Stimulated activated effector memory CD8-positive, alpha-beta T cell treated with anti-CD3 and anti-CD28 coated beads, Interleukin-12 subunit alpha, Interleukin-12 subunit beta, amount 100 ng/mL, for 72 hours (primary cell): ENCODE measurements around the gene POLR2F.
A peak's percentile ranks its signal among the peaks of the same experiment; 100 is the strongest.

ENCODE experiments used
- ATAC-seq: fragments of 150-1000 bp; cut with Tn5 transposase; 2 replicates; pipeline ENCODE4 v1.10.0; 2021
- DNase-seq, 2 donors: peaks; one replicate each; pipeline ENCODE4 v3.0.0; 2021 to 2022; ENCODE audit warnings: low spot score in 2 of 2
- H3K27ac Mint-ChIP-seq: one replicate; pipeline ENCODE4 v1.8.0; 2022; ENCODE audit warnings: mild to moderate bottlenecking, mixed read lengths
- H3K36me3 Mint-ChIP-seq: one replicate; pipeline ENCODE4 v1.8.0; 2022; ENCODE audit warnings: mild to moderate bottlenecking, mixed read lengths
- H3K4me1 Mint-ChIP-seq: one replicate; pipeline ENCODE4 v1.8.0; 2022; ENCODE audit warnings: mixed read lengths
- H3K4me3 Mint-ChIP-seq: one replicate; pipeline ENCODE4 v1.8.0; 2022; ENCODE audit warnings: mild to moderate bottlenecking, mixed read lengths
- H3K9me3 Mint-ChIP-seq: one replicate; pipeline ENCODE4 v1.8.0; 2022; ENCODE audit warnings: mixed read lengths

POLR2F gene

DNA sequence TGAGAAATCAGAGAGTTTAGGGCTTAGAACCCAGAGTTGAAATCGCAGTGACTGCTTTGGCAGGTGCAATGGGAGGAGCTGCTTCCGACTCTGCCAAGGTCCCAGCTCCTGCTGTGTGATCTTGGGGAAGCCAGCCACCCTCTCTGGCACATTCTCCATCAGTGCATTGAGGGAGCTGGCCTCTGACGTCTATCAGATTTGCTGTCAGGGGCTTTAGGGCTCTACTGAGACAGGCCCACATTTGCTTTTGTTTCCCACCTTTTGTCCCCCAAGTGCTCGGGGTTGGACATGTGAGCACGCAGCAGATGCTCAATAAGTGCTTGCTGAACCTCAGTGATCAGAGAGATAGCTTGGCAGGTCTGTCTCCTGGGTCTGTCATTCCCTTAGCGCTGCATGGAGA, 41.5 kb downstream of the POLR2F start:
- Mint-ChIP-seq H3K27ac (peak overlapping the region; percentile 92), H3K36me3 (no peaks in the 10 kb centered on the region), H3K9me3 (no peaks in the 10 kb centered on the region), H3K4me1 (peaks cover 62% of the 10 kb centered on the region), H3K4me3 (no peak overlapping the region)
- DNase-seq (no peak), ATAC-seq (no peak)

DNA sequence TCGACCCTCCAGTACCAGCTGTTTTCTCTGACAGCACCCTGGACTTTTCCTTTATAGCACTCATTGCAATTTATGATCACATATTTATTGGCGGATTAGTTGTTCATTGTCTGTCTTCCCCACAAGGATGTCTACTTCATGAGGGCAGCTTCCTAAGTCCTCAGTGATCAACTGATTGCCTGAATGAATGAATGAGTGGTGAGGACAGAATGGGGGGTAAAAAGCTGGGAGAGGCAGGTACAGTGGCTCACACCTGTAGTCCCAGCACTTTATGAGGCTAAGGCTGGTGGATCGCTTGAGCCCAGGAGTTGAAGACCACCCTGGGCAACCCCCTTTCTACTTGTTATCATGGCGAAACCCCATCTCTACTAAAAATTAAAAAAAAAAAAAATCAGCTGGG, 42.0 kb downstream of the POLR2F start:
- Mint-ChIP-seq H3K4me1 (peaks cover 65% of the 10 kb centered on the region), H3K27ac (peak overlapping the region; percentile 92), H3K4me3 (no peak overlapping the region)

DNA sequence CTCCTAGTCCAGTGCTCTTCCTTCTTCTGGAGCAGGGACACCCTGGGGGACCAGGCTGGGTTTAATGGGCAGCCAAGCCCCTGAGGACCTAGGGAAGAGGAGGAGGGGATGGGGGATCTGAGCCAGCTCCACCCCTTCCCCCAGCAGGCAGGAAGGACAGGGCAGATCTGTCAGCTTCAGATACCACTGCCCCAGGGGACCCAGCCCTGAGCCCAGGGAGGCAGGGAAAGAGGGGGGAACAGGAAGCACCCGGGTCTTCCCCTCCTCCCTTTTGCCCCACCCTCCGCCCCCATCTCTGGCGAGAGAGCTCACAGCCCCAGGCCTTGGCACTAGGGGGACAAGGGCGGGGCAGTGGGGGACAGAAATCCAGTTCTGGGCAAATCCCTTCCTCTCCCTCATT, 42.6 kb downstream of the POLR2F start:
- ATAC-seq: no peak
- peaks cover 65% of the 10 kb centered on the region for H3K4me1 Mint-ChIP-seq
- no peak for DNase-seq
- no peak overlapping the region for H3K4me3 Mint-ChIP-seq
- H3K9me3 Mint-ChIP-seq: no peaks in the 10 kb centered on the region
- peak overlapping the region; percentile 92 for H3K27ac Mint-ChIP-seq
- H3K36me3 Mint-ChIP-seq: no peaks in the 10 kb centered on the region

More for the DNA sequence above, 42.0 kb downstream of the POLR2F start:
- no peaks in the 10 kb centered on the region for H3K9me3 Mint-ChIP-seq
- DNase-seq: no peak
- ATAC-seq: no peak
- no peaks in the 10 kb centered on the region for H3K36me3 Mint-ChIP-seq

DNA sequence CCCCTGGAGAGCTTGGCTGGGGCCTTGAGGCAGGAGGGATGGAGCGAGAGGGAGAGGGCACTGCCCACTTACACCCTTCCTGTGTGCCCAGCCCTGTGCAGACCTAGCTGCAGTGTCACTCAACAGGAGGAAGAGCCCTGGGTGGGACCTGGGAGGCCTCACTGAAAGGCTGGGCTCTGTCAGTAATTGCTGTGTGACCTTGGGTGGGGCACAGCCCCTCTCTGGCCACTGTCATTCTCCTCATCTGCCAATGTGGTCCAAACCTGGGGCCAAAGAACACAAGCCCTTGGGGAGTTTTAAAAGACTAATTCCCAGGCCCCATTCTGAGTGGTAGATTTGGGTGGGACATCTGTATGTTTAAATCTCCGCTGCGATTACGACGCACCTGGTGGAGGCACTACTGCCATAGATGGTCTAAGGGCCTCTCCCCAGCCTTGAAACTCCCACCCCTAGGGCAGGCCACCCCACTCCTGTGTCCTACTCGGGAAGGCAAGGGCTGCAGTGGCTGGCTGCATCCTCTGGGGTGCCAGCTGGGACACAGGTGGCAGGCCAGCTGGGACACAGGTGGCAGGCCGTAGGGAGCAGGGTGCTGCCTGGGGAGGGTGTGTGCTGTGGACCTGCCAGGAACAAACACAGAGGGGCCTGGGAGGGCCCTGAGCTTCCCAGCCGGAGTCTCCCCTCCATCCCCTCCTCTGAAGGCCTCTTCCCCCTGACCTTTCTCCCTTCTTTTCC, 43.2 kb downstream of the POLR2F start:
- Mint-ChIP-seq H3K4me3 (no peak overlapping the region), H3K27ac (peak overlapping the region; percentile 92), H3K9me3 (no peaks in the 10 kb centered on the region), H3K4me1 (peaks cover 65% of the 10 kb centered on the region), H3K36me3 (no peaks in the 10 kb centered on the region)
- ATAC-seq: no peak
- DNase-seq: no peak

DNA sequence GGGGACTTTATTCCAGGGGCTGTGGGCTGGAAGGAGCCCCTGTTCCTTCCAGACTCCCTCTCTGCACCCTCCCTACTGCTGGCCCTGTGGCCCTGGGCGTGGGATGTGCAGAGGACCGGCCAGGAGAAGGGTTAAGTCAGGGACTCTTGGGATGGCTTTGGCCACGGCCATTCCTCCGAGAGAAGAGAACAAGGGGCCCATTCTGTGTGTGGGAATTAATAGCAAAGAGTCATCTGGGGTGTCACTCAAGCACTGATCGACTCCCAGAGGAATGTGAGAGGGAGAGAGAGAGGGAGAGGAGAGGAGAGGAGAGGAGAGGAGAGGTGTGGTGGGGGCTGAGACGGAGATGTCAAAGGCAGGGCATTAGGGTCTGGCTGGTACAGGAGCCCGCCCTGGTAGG, 45.0 kb downstream of the POLR2F start:
- peaks cover 55% of the 10 kb centered on the region for H3K4me1 Mint-ChIP-seq
- no peaks in the 10 kb centered on the region for H3K9me3 Mint-ChIP-seq
- H3K27ac Mint-ChIP-seq: peak overlapping the region; percentile 92
- ATAC-seq (no peak), DNase-seq (no peak)
- H3K4me3 Mint-ChIP-seq: no peak overlapping the region
- H3K36me3 Mint-ChIP-seq: no peaks in the 10 kb centered on the region

DNA sequence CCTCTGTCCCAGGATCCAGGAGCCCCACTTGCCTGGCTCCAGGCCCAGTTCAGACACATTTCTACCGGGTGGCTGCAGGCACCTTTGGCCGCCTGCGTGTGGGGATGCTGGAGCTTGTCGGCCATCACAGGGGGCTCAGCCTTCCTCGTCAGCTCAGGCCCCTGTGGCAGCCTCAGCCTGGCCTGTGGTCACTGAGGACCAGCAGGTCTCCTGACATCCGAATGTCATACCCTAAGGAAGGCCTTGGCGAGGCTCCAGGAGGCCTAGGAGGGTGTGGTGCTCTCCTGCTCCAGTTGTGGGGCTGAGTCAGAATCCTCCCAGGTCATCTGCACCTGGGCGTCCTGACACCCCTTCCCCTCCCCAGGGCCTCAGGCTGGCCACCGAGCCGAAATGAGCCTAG, 45.7 kb downstream of the POLR2F start:
- H3K4me1 Mint-ChIP-seq: peaks cover 57% of the 10 kb centered on the region
- ATAC-seq (no peak), DNase-seq (no peak)
- peak overlapping the region; percentile 92 for H3K27ac Mint-ChIP-seq
- H3K4me3 Mint-ChIP-seq: no peak overlapping the region
- H3K9me3 Mint-ChIP-seq: no peaks in the 10 kb centered on the region
- no peaks in the 10 kb centered on the region for H3K36me3 Mint-ChIP-seq

DNA sequence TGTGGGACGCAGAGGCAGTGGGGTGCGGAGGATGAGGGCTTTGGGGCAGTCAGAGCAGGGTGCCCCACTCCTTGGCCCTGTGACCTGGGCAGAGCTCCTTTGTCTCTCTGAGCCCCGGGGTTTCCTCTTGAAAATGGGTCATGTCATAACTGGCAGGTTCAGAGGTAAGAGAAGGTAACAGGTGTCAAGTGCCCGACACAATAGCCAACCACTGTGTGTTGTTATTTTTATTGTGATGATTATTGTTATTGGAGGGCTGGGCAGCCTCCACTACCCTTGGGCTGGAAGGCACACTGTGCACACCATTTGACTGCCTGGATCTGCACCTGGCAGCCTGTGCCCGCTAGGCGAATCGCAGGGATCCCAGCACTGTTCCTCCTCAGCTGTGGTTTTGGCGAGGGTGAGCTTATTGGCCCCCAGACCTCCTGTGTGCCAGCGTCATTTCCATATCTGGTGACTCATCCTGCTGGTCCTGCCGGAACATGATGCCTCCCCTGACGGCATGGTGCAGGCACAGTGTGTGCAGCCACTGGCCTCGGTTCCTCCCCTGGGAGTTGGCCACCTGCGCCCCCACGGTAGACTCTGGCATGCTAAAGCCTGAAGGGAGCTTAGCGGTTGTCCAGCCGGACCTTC, 46.3 kb downstream of the POLR2F start:
- Mint-ChIP-seq H3K27ac (peak overlapping the region; percentile 92), H3K36me3 (no peaks in the 10 kb centered on the region), H3K4me1 (peaks cover 58% of the 10 kb centered on the region), H3K4me3 (no peak overlapping the region), H3K9me3 (no peaks in the 10 kb centered on the region)
- DNase-seq: no peak
- ATAC-seq: peak; percentile 71

DNA sequence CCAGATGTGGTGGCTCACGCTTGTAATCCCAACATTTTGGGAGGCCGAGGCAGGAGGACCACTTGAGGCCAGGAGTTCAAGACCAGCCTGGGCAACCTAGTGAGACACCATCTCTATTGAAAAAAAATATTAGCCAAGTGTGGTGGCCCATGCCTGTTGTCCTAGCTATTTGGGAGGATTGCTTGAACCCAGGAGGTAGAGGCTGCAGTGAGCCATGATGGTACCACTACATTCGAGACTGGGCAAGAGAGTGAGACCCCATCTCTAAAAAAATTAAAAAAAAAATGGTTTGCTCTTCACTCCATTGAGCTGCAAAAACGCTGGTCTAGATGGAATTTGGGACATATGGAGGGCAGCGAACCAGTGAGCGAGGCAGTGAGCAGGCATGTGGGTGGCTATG, 52.4 kb downstream of the POLR2F start:
- Mint-ChIP-seq H3K4me1 (peaks cover 27% of the 10 kb centered on the region), H3K4me3 (no peak overlapping the region), H3K36me3 (peaks cover 9% of the 10 kb centered on the region), H3K9me3 (no peaks in the 10 kb centered on the region), H3K27ac (peak overlapping the region; percentile 19)
- DNase-seq: no peak
- ATAC-seq: no peak

DNA sequence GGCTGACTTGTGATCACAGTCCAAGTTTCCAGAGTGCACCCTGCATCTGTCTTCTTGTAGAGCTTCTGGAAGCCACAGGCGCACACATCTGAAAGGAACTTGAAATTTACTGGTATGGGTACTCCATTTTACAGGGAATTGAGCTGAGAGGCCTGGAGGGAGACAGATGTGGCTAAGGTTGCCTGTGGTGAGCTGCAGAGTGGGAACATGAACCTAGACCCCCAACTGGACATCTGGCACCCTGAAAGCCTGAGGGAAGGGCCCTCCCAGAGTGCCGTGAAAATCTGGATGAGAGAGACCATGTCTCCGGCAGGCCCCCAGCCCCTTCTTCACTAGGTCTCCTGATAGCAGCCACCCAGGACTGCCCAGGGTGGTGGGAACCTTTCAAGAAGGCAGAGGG, 53.4 kb downstream of the POLR2F start:
- Mint-ChIP-seq H3K36me3 (peaks cover 9% of the 10 kb centered on the region), H3K4me3 (no peak overlapping the region), H3K4me1 (peaks cover 27% of the 10 kb centered on the region), H3K9me3 (no peaks in the 10 kb centered on the region), H3K27ac (peak overlapping the region; percentile 29)
- no peak for DNase-seq
- ATAC-seq: no peak

DNA sequence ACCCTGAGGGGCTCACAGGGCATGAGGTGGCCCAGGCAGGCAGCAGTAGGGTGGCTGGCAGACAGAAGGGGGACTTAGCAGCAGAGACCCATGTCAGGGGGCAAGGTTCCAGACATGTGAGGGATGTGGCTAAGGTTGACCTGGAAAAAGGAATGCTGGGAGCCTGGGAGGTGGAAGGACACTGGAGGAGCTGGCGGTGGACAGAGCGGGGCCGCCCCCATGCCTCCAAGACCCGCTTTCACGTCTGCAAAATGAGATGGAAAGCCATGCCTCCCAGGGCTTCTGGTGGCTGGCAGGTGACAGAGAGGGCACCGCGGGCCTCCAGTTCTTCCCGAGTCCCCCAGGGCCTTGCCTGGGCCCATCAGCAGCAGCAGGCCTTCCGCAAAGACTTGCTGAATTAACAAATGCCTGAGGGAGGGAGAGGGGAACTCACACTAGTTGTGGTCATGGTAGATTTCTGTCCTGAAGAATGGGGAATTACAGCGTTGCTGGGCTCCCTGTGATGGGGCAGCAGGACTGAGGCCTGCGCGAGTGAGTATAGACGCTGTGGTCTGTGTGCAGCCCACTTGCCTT, 53.9 kb downstream of the POLR2F start:
- H3K9me3 Mint-ChIP-seq: no peaks in the 10 kb centered on the region
- no peak for DNase-seq
- H3K4me1 Mint-ChIP-seq: peaks cover 27% of the 10 kb centered on the region
- H3K27ac Mint-ChIP-seq: peak overlapping the region; percentile 29
- ATAC-seq: no peak
- no peak overlapping the region for H3K4me3 Mint-ChIP-seq
- H3K36me3 Mint-ChIP-seq: peaks cover 9% of the 10 kb centered on the region

DNA sequence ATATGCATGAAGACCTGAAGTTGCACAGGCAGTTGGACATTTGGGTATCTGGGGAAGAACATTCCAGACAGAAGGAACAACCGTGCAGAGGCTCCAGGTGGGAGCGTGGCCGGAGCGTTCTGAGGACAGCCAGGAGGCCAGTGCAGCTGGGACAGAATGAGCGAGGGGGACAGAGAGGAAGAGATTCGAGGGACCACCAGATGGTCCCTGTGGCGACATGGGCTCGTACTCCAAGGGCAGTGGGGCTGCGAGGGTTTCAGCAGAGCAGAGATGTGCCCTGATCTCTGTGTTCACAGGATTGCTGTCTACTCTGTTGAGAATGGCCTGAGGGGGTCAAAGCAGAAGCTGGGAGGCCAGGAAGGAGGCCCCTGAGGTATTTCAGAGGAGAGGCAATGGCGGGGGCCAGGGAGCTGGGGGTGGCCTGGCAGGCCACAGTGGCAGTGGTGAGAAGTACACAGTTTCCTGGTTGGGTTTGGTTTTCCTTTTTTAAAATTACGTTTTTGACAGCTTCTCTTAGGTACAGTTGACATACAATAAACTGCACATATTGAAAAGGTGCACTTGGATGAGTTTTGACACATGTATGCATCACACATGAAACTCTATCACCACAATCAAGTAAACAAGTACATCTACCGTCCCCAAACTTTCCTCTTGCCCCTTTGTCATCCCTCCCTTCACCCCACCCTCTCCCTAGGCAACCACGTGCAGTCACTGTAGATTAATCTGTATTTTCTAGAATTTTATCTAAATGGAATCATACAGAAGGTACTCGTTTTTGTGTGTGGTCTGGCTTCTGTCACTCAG, 55.7 kb downstream of the POLR2F start:
- ATAC-seq: peak; percentile 72
- H3K4me1 Mint-ChIP-seq: peaks cover 24% of the 10 kb centered on the region
- H3K4me3 Mint-ChIP-seq: peak overlapping the region; percentile 39
- peak overlapping the region; percentile 93 for H3K27ac Mint-ChIP-seq
- H3K36me3 Mint-ChIP-seq: peaks cover 9% of the 10 kb centered on the region
- H3K9me3 Mint-ChIP-seq: no peaks in the 10 kb centered on the region
- DNase-seq: no peak

DNA sequence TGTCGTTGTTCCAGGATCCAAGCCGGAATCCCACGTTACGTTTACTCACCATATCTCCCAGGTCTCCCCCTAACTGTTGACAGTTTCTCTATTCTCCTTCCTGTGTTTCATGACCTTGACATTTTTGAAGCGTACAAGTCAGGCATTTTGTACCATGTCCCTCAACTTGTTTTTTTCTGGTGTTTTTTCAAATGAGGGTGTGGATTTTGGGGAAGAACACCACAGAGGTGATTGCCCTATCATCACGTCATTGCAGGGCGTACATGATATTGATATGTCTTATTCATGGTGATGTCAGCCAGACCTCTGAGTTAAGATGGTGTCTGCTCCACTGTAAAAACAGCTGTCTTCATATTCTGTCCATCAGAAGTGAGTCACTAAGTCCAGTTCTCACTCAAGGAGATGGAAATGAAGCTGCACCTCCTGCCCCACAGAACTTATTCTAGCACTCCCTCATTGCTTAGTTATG, 59.1 kb downstream of the POLR2F start:
- ATAC-seq (no peak), DNase-seq (no peak)
- Mint-ChIP-seq H3K27ac (no peak overlapping the region), H3K36me3 (peaks cover 9% of the 10 kb centered on the region), H3K4me1 (peaks cover 22% of the 10 kb centered on the region), H3K9me3 (no peaks in the 10 kb centered on the region), H3K4me3 (no peak overlapping the region)

DNA sequence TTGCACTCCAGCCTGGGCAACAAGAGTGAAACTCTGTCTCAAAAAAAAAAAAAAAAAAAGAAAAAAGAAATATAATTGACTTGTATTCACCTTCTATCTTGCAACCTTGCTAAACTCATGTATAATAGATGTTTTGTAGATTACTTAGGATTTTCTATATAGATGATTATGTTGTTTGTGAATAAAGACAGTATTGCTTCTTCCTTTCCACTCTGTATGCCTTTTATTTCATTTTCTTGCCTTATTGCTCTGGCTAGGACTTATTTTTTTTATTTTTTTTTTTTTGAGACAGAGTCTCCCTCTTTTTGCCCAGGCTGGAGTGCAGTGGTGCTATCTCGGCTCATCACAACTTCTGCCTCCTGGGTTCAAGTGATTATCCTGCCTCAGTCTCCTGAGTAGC, 60.6 kb downstream of the POLR2F start:
- Mint-ChIP-seq H3K27ac (no peak overlapping the region), H3K36me3 (peaks cover 1% of the 10 kb centered on the region)
- DNase-seq: no peak

DNA sequence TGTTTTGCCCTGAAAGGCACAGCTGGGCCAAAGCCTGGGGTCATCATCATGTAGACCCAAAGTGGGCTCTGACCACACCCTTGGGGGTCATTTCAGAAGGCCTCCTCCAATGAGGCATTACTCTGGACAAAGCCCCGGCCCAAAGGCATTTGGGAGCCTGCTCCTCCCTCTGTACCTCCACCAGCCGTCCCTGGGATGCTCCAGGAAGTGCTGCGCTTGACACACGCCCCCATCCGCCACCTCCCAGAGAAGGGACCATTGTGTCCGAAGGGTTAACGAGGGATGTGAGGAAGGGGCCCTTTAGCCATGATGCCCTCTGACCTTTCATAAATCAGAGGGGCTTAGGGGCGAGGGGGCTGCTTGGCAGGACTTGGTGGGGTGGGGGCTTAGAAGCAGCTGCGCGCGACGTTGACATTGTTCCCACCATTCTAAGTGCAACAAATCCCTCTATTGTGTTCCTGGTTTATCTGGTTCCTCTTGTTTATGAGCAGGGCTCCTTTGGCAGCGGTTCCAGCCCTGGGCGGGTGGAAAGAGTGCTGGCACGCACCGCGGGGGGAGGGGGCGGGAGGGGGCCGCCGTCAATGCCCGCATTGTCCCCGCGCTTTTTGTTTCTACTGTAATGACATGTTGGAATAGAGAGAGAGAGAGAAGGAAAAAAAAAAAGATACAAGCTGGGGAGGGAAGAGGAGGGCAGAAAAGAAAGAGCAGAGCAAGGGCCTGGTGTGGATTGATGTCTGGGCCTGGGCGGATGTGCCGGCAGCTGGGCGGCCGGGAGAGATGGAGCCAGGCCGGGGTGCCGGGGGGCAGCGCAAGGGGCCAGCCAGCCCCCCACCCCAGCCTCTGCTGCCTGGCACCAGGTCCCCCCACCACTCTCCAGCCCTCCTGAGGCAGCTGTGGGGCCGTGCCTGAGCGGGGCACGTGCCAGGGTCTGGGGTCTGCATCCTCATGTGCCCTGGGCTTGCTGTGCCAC, 63.0 kb downstream of the POLR2F start:
- Mint-ChIP-seq H3K27ac (no peak overlapping the region), H3K36me3 (no peaks in the 10 kb centered on the region), H3K4me1 (peaks cover 14% of the 10 kb centered on the region), H3K4me3 (no peak overlapping the region), H3K9me3 (no peaks in the 10 kb centered on the region)
- ATAC-seq (no peak), DNase-seq (no peak)

More for the DNA sequence above, 60.6 kb downstream of the POLR2F start:
- Mint-ChIP-seq H3K9me3 (no peaks in the 10 kb centered on the region), H3K4me1 (peaks cover 23% of the 10 kb centered on the region), H3K4me3 (no peak overlapping the region)
- no peak for ATAC-seq
